ENCODE results near the gene ASPG. TPM values are rescaled to one million over a fixed set of nuclear protein-coding genes. Genes with fewer than 3 reads are reported as not detected.

Gene ASPG
- total RNA-seq, 1 donor from 2014 or later, result not detected

DNA sequence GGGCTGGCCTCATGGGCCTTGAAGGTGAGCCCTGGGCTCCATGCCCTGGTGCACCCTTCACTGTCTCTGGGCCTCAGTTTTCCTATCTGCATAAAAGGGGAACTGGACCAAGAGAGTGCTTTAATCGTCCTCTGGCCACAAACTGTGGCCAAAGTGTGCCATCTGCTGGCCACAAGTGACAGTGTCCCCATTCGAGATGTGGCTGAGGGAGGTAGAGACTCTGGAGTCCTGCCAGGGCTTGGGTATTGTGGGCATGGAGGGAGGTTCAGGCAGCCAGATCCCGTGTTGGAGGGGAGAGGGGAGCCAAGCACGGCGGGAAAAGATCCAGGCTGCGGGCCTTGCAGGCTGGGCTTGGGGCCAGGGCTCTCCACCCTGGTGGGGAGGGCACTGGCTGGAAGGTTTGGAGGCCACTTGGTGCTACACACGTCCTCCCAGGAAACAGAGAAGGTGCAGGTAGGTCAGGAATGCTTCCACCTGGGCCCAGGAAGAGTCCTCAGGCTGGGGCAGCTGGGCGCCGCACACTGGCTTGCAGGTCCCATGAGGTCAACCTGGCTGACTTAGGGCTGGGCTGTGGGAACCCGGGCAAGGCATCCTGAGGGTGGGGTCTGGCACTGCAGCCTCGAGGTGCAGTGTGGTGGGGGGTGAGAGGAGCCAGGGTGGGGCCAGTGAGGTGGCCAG, 45.6 kb downstream of the ASPG start:
- peak in 1 of 2 donors; percentile 35 for DNase-seq (ENCODE audit: low spot score in 2 of 2)
- no peaks in the 10 kb centered on the region for H3K36me3 ChIP-seq
- H3K4me3 ChIP-seq, result no peak overlapping the region
- TF ChIP-seq, protein P1, sequence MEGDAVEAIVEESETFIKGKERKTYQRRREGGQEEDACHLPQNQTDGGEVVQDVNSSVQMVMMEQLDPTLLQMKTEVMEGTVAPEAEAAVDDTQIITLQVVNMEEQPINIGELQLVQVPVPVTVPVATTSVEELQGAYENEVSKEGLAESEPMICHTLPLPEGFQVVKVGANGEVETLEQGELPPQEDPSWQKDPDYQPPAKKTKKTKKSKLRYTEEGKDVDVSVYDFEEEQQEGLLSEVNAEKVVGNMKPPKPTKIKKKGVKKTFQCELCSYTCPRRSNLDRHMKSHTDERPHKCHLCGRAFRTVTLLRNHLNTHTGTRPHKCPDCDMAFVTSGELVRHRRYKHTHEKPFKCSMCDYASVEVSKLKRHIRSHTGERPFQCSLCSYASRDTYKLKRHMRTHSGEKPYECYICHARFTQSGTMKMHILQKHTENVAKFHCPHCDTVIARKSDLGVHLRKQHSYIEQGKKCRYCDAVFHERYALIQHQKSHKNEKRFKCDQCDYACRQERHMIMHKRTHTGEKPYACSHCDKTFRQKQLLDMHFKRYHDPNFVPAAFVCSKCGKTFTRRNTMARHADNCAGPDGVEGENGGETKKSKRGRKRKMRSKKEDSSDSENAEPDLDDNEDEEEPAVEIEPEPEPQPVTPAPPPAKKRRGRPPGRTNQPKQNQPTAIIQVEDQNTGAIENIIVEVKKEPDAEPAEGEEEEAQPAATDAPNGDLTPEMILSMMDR (IDR thresholded peaks at IDR 0.05), result peak in 1 of 3 experiments; percentile 11
- intact Hi-C loops (cut with DNase I), result no loop called here
- H3K27me3 ChIP-seq, result no peaks in the 10 kb centered on the region
- H3K27ac ChIP-seq, result no peak overlapping the region
- peaks cover 0 to 19% of the 10 kb centered on the region in 2 donors for H3K9me3 ChIP-seq
- H3K4me1 ChIP-seq, result no peaks in the 10 kb centered on the region

DNA sequence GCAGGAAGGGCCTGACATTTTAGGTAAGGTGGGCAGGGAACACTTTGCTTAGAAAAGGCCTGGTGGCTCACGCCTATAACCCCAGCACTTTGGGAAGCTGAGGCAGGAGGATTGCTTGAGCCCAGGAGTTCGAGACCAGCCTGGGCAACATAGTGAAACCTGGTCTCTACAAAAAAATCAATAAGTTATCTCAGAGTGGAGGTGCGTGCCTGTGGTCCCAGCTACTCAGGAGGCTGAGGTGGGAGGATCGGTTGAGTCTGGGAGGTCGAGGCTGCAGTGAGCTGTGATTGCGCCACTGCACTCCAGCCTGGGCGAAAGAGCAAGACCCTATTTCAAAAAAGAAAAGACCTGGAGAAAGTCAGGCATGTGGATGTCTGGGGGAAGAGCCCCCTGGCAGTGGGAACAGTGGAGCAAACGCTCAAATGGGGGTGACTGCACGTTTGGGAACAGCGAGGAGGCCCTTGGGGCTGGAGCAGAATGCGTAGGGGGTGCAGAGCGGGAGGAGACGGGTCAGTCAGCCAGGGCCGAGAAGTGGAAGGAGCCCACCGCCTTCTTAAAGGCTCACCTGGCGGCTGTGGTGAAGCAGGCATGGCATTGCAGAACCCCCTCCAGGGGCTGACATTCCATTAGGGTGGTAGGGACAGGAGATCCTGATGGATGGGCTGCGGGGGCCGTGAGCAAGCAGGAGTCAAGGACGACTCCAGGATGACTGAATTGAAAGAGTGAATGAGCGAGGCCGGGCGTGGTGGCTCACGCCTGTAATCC, 46.6 kb downstream of the ASPG start:
- no peak overlapping the region for H3K27ac ChIP-seq
- H3K4me3 ChIP-seq, result no peak overlapping the region
- intact Hi-C loops (cut with DNase I), result no loop called here
- H3K27me3 ChIP-seq, result peaks cover 8% of the 10 kb centered on the region
- H3K9me3 ChIP-seq, result peaks cover 0 to 12% of the 10 kb centered on the region in 2 donors
- H3K36me3 ChIP-seq, result no peaks in the 10 kb centered on the region
- TF ChIP-seq, protein P1 (IDR thresholded peaks at IDR 0.05), result no peak
- peaks cover 2% of the 10 kb centered on the region in 2 donors for H3K4me1 ChIP-seq
- DNase-seq (ENCODE audit: low spot score in 2 of 2), result peak in 1 of 2 donors; percentile 51

DNA sequence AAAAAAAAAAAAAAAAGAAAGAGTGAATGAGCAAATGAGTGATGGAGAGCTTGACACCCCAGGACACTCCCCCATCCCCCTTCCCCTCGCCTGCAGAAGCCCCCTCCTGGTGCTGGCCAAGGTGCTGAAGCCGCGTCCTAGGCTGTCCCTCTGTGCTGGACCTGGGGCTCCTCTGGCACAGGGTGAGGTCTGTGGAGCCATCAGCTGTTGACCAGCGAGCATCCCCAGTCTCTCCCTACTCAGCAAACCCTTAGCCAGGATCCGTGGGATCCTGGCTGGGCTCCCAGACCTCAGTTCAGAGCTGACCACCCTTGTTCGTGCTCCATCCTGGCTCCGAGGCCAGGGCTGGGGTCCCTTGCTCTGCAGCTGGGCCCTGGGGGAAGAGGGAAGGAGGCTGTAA, 47.5 kb downstream of the ASPG start:
- H3K27ac ChIP-seq, result no peak overlapping the region
- no peak overlapping the region for H3K4me3 ChIP-seq
- H3K36me3 ChIP-seq, result no peaks in the 10 kb centered on the region
- TF ChIP-seq, protein P1 (IDR thresholded peaks at IDR 0.05), result no peak
- peaks cover 0 to 12% of the 10 kb centered on the region in 2 donors for H3K9me3 ChIP-seq
- no peak for DNase-seq (ENCODE audit: low spot score in 2 of 2)
- intact Hi-C loops (cut with DNase I), result no loop called here
- peaks cover 11% of the 10 kb centered on the region for H3K27me3 ChIP-seq
- peaks cover 8 to 10% of the 10 kb centered on the region in 2 donors for H3K4me1 ChIP-seq

DNA sequence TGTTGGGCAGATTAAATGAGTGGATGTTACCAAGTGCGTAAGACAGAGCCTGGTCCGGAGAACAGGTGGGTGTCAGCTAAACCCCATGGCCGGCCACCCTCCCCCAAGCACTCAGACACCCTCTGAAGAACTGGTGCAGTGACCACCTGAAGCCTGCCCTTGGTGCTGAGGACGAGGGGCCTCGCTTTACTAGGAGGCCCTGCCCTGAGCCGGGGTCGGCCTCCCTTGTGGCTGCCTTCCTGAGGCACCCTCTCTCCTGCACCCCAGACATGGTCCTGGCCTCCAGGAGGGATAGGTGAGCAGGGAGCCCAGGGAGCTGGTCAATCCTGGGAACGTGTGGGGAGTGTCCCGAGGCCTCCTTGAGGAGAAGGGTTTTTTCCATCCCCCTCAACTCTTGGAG, 48.0 kb downstream of the ASPG start:
- Histone ChIP-seq H3K27me3 (peaks cover 11% of the 10 kb centered on the region), H3K36me3 (no peaks in the 10 kb centered on the region), H3K4me1 (peaks cover 11 to 12% of the 10 kb centered on the region in 2 donors), H3K9me3 (peaks cover 0 to 12% of the 10 kb centered on the region in 2 donors), H3K27ac (no peak overlapping the region), H3K4me3 (no peak overlapping the region)
- intact Hi-C loops (cut with DNase I), result no loop called here
- no peak for DNase-seq (ENCODE audit: low spot score in 2 of 2)
- TF ChIP-seq, protein P1 (IDR thresholded peaks at IDR 0.05), result no peak

DNA sequence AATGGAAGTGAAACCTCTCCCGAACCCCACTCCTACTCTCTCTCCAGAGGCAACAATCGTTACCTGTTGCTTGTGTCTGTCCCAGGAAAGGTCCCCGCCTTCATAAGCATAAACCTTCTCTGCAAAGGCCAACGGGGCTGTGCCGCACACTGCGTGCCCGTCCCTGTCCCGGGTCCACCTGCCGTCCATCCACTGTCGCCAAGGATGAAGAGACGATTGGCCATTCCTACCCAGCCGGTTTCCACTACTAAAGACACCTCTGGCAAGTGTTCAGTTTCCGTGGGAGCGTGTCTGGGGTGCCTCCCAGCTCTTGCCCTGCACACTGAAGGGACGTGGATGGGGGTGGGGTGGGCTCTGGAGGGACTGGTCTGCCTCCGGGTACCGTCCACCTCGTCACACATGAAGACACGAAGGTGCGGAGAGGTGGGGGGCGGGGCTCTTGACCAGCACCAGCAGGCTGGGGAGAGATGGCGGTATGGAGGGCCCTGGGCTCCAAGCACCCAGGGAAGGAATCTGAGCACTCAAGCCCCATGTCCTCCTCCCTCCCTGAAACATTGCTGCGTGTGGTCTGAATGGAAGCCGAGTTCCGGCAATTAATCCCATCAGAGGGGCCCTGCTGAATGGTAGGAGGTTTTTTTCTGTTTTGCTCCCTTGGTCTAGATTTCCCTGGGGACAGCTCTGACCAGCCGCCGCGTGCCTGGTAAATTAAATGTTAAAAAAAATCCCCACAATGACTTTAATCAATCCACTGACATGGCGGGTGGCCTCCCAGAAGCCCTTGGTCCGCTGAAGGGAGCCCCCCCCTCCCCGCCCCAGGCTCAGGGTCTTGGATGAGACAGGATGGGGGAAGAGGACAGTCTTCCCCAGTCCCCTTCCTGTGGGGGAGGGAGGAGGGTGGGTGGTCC, 48.8 kb downstream of the ASPG start:
- DNase-seq (ENCODE audit: low spot score in 2 of 2), result peak in 1 of 2 donors; percentile 43
- H3K36me3 ChIP-seq, result no peaks in the 10 kb centered on the region
- H3K27me3 ChIP-seq, result peaks cover 11% of the 10 kb centered on the region
- H3K9me3 ChIP-seq, result peaks cover 0 to 12% of the 10 kb centered on the region in 2 donors
- H3K4me1 ChIP-seq, result peaks cover 11 to 12% of the 10 kb centered on the region in 2 donors
- H3K4me3 ChIP-seq, result no peak overlapping the region
- no peak overlapping the region for H3K27ac ChIP-seq
- TF ChIP-seq, protein P1 (IDR thresholded peaks at IDR 0.05), result no peak
- intact Hi-C loops (cut with DNase I), result no loop called here

All from ascending aorta (tissue), 2 donors.